Measurements from ENCODE around the gene VWA2. TPM values are rescaled to one million over a fixed set of nuclear protein-coding genes. Genes with fewer than 3 reads are reported as not detected.

Gene VWA2
- total RNA-seq, 1 experiment from 2014 or later = not detected

- intact Hi-C loops (cut with micrococcal nuclease) = no loop called here
- Histone ChIP-seq H3K9ac (ENCODE audit: low read length) (no peak overlapping the region), H3K4me3 (replicated peaks in 1 of 2; ENCODE audit: low read depth in 1 of 2, low read length in 2 of 2) (no peak overlapping the region), H3K27ac (ENCODE audit: low read depth, low read length) (no peak overlapping the region), H3K9me2 (ENCODE audit: insufficient read depth) (no peaks in the 10 kb centered on the region), H3K79me2 (ENCODE audit: insufficient read depth, low read length) (no peaks in the 10 kb centered on the region), H3K4me2 (ENCODE audit: low read length) (no peak overlapping the region), H3K36me3 (ENCODE audit: control insufficient read depth in 1 of 2, insufficient read depth in 2 of 2, low read length in 2 of 2) (no peaks in the 10 kb centered on the region), H2AFZ (ENCODE audit: low read depth, low read length, poor library complexity, severe bottlenecking) (no peak overlapping the region), H3K4me1 (ENCODE audit: control insufficient read depth in 1 of 2, insufficient read depth in 2 of 2, low read length in 2 of 2) (no peaks in the 10 kb centered on the region), H3K9me3 (ENCODE audit: control insufficient read depth in 1 of 2, insufficient read depth in 1 of 2, low read depth in 1 of 2, low read length in 2 of 2) (peaks cover 18% of the 10 kb centered on the region in 2 experiments; a peak in 3 of 4 replicates), H3K27me3 (ENCODE audit: insufficient read depth, low read length) (no peaks in the 10 kb centered on the region), H4K20me1 (ENCODE audit: insufficient read depth) (no peaks in the 10 kb centered on the region)
- ChIA-PET RAD21 (ENCODE audit: low non-redundant PET in 1 of 2, low total read pairs in 2 of 2, uncharacterized antibody in 2 of 2, unreplicated experiment in 2 of 2) (no interaction called here), POLR2A (no interaction called here), CTCF (no interaction called here)
- no peak for ATAC-seq
- TF ChIP-seq CBX3 (IDR thresholded peaks at IDR 0.05; ENCODE audit: low read depth) (no peak), SIN3A (IDR thresholded peaks at IDR 0.05; ENCODE audit: low read depth) (no peak), RAD21 (IDR thresholded peaks at IDR 0.05; ENCODE audit: low read depth) (no peak), ZNF274 (IDR thresholded peaks at IDR 0.05; ENCODE audit: low read depth, low read length) (no peak), EZH2phosphoT487 (IDR thresholded peaks at IDR 0.05; ENCODE audit: borderline replicate concordance) (no peak), ATF3 (IDR thresholded peaks at IDR 0.05) (no peak), YY1 (IDR thresholded peaks at IDR 0.05; ENCODE audit: extremely low read depth, insufficient replicate concordance, low read depth, low read length) (no peak), SP1 (IDR thresholded peaks at IDR 0.05; ENCODE audit: low read depth) (no peak), MAX (IDR thresholded peaks at IDR 0.05) (no peak), SRF (IDR thresholded peaks at IDR 0.05; ENCODE audit: low read depth) (no peak), CTCF (IDR thresholded peaks at IDR 0.05 in 2 of 3, conservative IDR thresholded peaks at IDR 0.05 in 1 of 3; ENCODE audit: borderline replicate concordance in 1 of 3, insufficient read depth in 1 of 3, low read depth in 2 of 3, low read length in 2 of 3) (no peak), ELF1 (IDR thresholded peaks at IDR 0.05; ENCODE audit: borderline replicate concordance, low read depth) (no peak), EZH2 (IDR thresholded peaks at IDR 0.05) (no peak), POLR2A (IDR thresholded peaks at IDR 0.05; ENCODE audit: borderline replicate concordance, extremely low read depth, insufficient read depth, insufficient read length) (no peak), ZFX (IDR thresholded peaks at IDR 0.05) (no peak), CEBPB (IDR thresholded peaks at IDR 0.05; ENCODE audit: low read depth) (no peak), FOSL1 (IDR thresholded peaks at IDR 0.05; ENCODE audit: low read depth) (no peak)
- TF ChIP-seq, protein P1, sequence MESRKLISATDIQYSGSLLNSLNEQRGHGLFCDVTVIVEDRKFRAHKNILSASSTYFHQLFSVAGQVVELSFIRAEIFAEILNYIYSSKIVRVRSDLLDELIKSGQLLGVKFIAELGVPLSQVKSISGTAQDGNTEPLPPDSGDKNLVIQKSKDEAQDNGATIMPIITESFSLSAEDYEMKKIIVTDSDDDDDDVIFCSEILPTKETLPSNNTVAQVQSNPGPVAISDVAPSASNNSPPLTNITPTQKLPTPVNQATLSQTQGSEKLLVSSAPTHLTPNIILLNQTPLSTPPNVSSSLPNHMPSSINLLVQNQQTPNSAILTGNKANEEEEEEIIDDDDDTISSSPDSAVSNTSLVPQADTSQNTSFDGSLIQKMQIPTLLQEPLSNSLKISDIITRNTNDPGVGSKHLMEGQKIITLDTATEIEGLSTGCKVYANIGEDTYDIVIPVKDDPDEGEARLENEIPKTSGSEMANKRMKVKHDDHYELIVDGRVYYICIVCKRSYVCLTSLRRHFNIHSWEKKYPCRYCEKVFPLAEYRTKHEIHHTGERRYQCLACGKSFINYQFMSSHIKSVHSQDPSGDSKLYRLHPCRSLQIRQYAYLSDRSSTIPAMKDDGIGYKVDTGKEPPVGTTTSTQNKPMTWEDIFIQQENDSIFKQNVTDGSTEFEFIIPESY (IDR thresholded peaks at IDR 0.05; ENCODE audit: extremely low read depth, insufficient replicate concordance, low read length) = no peak
- TF ChIP-seq, protein P2, sequence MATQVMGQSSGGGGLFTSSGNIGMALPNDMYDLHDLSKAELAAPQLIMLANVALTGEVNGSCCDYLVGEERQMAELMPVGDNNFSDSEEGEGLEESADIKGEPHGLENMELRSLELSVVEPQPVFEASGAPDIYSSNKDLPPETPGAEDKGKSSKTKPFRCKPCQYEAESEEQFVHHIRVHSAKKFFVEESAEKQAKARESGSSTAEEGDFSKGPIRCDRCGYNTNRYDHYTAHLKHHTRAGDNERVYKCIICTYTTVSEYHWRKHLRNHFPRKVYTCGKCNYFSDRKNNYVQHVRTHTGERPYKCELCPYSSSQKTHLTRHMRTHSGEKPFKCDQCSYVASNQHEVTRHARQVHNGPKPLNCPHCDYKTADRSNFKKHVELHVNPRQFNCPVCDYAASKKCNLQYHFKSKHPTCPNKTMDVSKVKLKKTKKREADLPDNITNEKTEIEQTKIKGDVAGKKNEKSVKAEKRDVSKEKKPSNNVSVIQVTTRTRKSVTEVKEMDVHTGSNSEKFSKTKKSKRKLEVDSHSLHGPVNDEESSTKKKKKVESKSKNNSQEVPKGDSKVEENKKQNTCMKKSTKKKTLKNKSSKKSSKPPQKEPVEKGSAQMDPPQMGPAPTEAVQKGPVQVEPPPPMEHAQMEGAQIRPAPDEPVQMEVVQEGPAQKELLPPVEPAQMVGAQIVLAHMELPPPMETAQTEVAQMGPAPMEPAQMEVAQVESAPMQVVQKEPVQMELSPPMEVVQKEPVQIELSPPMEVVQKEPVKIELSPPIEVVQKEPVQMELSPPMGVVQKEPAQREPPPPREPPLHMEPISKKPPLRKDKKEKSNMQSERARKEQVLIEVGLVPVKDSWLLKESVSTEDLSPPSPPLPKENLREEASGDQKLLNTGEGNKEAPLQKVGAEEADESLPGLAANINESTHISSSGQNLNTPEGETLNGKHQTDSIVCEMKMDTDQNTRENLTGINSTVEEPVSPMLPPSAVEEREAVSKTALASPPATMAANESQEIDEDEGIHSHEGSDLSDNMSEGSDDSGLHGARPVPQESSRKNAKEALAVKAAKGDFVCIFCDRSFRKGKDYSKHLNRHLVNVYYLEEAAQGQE (IDR thresholded peaks at IDR 0.05; ENCODE audit: low read depth) = no peak
- no peak for DNase-seq (ENCODE audit: low read depth, low spot score)
- BruUV-seq (replicated peaks) = no TSS peak
Observed at GRCh38 chr10:114294549-114294948, 55.5 kb downstream of the VWA2 start.

All from HCT116 (cell line).